HCT116 (cell line): Measurements from ENCODE around the gene ACD. TPM values are rescaled to one million over a fixed set of nuclear protein-coding genes. Genes with fewer than 3 reads are reported as not detected.

ENCODE experiments used
- ATAC-seq: fragments of 200-7000 bp; cut with Tn5 transposase; 2 replicates; pipeline ENCODE4 v1.9.1; 2020; ENCODE audit warnings: mild to moderate bottlenecking, moderate library complexity
- BruUV-seq: library from RNA; stranded (reverse); fragments of 400-500 nt; replicated peaks from 2 replicates; lab custom pipeline; 2021; lab: Mats Ljungman, UMichigan
- CTCF ChIA-PET: fragments of 300-600 bp; sonication (Branson Sonifier 250); formaldehyde crosslinking; loops from one replicate; lab custom pipeline; 2021; ENCODE audit warnings: antibody characterized with exemption; lab: Charles Lee
- POLR2A ChIA-PET: fragments of 300-600, 350-600 bp; sonication (Branson Sonifier 250); formaldehyde crosslinking; loops from one replicate; lab custom pipeline; 2021; ENCODE audit warnings: antibody characterized with exemption; lab: Charles Lee
- RAD21 ChIA-PET, 2 experiments: fragments of 300-600 bp; sonication (Branson Sonifier 250); formaldehyde crosslinking; loops; one replicate each; lab custom pipeline; 2023; ENCODE audit warnings: low total read pairs in 2 of 2; ENCODE audit not compliant: uncharacterized antibody in 2 of 2, unreplicated experiment in 2 of 2, low non-redundant PET in 1 of 2; lab: Charles Lee
- DNase-seq: peaks from one replicate; pipeline ENCODE4 v3.0.0-alpha.2; 2010; ENCODE audit warnings: low read depth, low spot score
- H2AFZ ChIP-seq: fragments of 200-600 bp; shearing (Covaris generic), sonication (generic); 2 replicates; pipeline ENCODE4 v1.6.1; 2017; ENCODE audit warnings: low read depth, mixed run types, mixed read lengths, antibody characterized with exemption, low read length; ENCODE audit not compliant: poor library complexity, severe bottlenecking
- H3K27ac ChIP-seq: 2 replicates; pipeline ENCODE4 v1.5.1; 2012; ENCODE audit warnings: low read depth, low read length
- H3K27me3 ChIP-seq: fragments of 200-600 bp; sonication (generic); 2 replicates; pipeline ENCODE4 v1.6.1; 2016; ENCODE audit warnings: mixed run types, low read length, mixed read lengths; ENCODE audit not compliant: insufficient read depth
- H3K36me3 ChIP-seq, 2 experiments: fragments of 200-500 bp in 1 of 2; fragments of 200-600 bp in 1 of 2; sonication (Bioruptor generic) in 1 of 2; sonication (generic) in 1 of 2; 2 replicates each; pipeline versions ENCODE4 v1.5.1 to v1.6.1; 2014 to 2016; ENCODE audit warnings: low read length in 2 of 2, inconsistent platforms in 1 of 2, mixed read lengths in 1 of 2, mixed run types in 1 of 2; ENCODE audit not compliant: insufficient read depth in 2 of 2, control insufficient read depth in 1 of 2
- H3K4me1 ChIP-seq, 2 experiments: fragments of 200-600 bp in 1 of 2; sonication (generic) in 1 of 2; 2 replicates each; pipeline versions ENCODE4 v1.5.1 to v1.6.1; 2012 to 2017; ENCODE audit warnings: low read length in 2 of 2, inconsistent platforms in 1 of 2, mild to moderate bottlenecking in 1 of 2, mixed read lengths in 1 of 2, mixed run types in 1 of 2, moderate library complexity in 1 of 2; ENCODE audit not compliant: insufficient read depth in 2 of 2, control insufficient read depth in 1 of 2
- H3K4me2 ChIP-seq: fragments of 200-600 bp; sonication (generic); 2 replicates; pipeline ENCODE4 v1.6.1; 2017; ENCODE audit warnings: mixed run types, low read length, mixed read lengths
- H3K4me3 ChIP-seq, 2 experiments: fragments of 200-600 bp in 1 of 2; sonication (generic) in 1 of 2; replicated peaks in 1 of 2; 2 replicates each; pipeline ENCODE4 v1.5.1; 2011 to 2016; ENCODE audit warnings: low read length in 2 of 2, control low read depth in 1 of 2, low read depth in 1 of 2, mild to moderate bottlenecking in 1 of 2, mixed read lengths in 1 of 2, mixed run types in 1 of 2
- H3K79me2 ChIP-seq: fragments of 200-600 bp; sonication (generic); 2 replicates; pipeline ENCODE4 v1.6.1; 2017; ENCODE audit warnings: mild to moderate bottlenecking, mixed run types, low read length, moderate library complexity, mixed read lengths; ENCODE audit not compliant: insufficient read depth
- H3K9ac ChIP-seq: fragments of 200-600 bp; sonication (generic); 2 replicates; pipeline ENCODE4 v1.6.1; 2016; ENCODE audit warnings: low read length, mixed read lengths
- H3K9me2 ChIP-seq: fragments of 200-600 bp; sonication (generic), shearing (Covaris generic); 2 replicates; pipeline ENCODE4 v1.6.1; 2017; ENCODE audit warnings: mixed run types, mild to moderate bottlenecking, moderate library complexity; ENCODE audit not compliant: insufficient read depth
- H3K9me3 ChIP-seq, 2 experiments: fragments of 200-500 bp in 1 of 2; fragments of 200-600 bp in 1 of 2; sonication (Bioruptor generic) in 1 of 2; sonication (generic) in 1 of 2; 2 replicates each; pipeline ENCODE4 v1.6.1; 2014 to 2017; ENCODE audit warnings: low read length in 2 of 2, mixed read lengths in 2 of 2, inconsistent platforms in 1 of 2, low read depth in 1 of 2, mild to moderate bottlenecking in 1 of 2, mixed run types in 1 of 2, moderate library complexity in 1 of 2; ENCODE audit not compliant: control insufficient read depth in 1 of 2, insufficient read depth in 1 of 2
- H4K20me1 ChIP-seq: fragments of 200-600 bp; sonication (generic), shearing (Covaris generic); 2 replicates; pipeline ENCODE4 v1.6.1; 2017; ENCODE audit warnings: mixed run types, mild to moderate bottlenecking, moderate library complexity; ENCODE audit not compliant: insufficient read depth
- ATF3 ChIP-seq: IDR thresholded peaks from 2 replicates; pipeline ENCODE4 v1.6.1; 2012
- EGR1 ChIP-seq: IDR thresholded peaks from 2 replicates; pipeline ENCODE4 v1.6.1; 2012; ENCODE audit warnings: low read depth
- ELF1 ChIP-seq: IDR thresholded peaks from 2 replicates; pipeline ENCODE4 v1.6.1; 2012; ENCODE audit warnings: low read depth, borderline replicate concordance
- EZH2 ChIP-seq: fragments of 200-600 bp; sonication (generic); IDR thresholded peaks from 2 replicates; pipeline ENCODE4 v1.6.1; 2017; ENCODE audit warnings: antibody characterized with exemption, mixed run types
- EZH2phosphoT487 ChIP-seq: fragments of 200-600 bp; IDR thresholded peaks from 2 replicates; pipeline ENCODE4 v1.6.1; 2018; ENCODE audit warnings: antibody characterized with exemption, borderline replicate concordance
- FOSL1 ChIP-seq: IDR thresholded peaks from 2 replicates; pipeline ENCODE4 v1.6.1; 2012; ENCODE audit warnings: low read depth
- MAX ChIP-seq: IDR thresholded peaks from 2 replicates; pipeline ENCODE4 v1.6.1; 2012
- POLR2A ChIP-seq: IDR thresholded peaks from 2 replicates; pipeline ENCODE4 v1.7.0; 2011; ENCODE audit warnings: borderline replicate concordance; ENCODE audit not compliant: insufficient read depth, insufficient read length; ENCODE audit errors: extremely low read depth
- POLR2AphosphoS5 ChIP-seq: IDR thresholded peaks from 2 replicates; pipeline ENCODE4 v1.6.1; 2011; ENCODE audit warnings: mild to moderate bottlenecking, low read depth, low read length, moderate library complexity
- RAD21 ChIP-seq: IDR thresholded peaks from 2 replicates; pipeline ENCODE4 v1.6.1; 2012; ENCODE audit warnings: low read depth, mild to moderate bottlenecking
- REST ChIP-seq: IDR thresholded peaks from 2 replicates; pipeline ENCODE4 v1.6.1; 2012; ENCODE audit warnings: low read depth
- SIN3A ChIP-seq: IDR thresholded peaks from 2 replicates; pipeline ENCODE4 v1.6.1; 2012; ENCODE audit warnings: low read depth
- SP1 ChIP-seq: IDR thresholded peaks from 2 replicates; pipeline ENCODE4 v1.6.1; 2012; ENCODE audit warnings: low read depth
- SRF ChIP-seq: IDR thresholded peaks from 2 replicates; pipeline ENCODE4 v1.6.1; 2012; ENCODE audit warnings: low read depth
- YY1 ChIP-seq: IDR thresholded peaks from 2 replicates; pipeline ENCODE4 v1.6.1; 2011; ENCODE audit warnings: low read length, low read depth, moderate library complexity, mild to moderate bottlenecking; ENCODE audit not compliant: insufficient replicate concordance; ENCODE audit errors: extremely low read depth
- ZFX ChIP-seq: fragments of 450-650 bp; IDR thresholded peaks from 2 replicates; pipeline ENCODE4 v1.6.1; 2017
- ZNF274 ChIP-seq: fragments of 200-500 bp; sonication (Bioruptor generic); IDR thresholded peaks from 2 replicates; pipeline ENCODE4 v1.6.1; 2014; ENCODE audit warnings: mild to moderate bottlenecking, low read depth, low read length, inconsistent platforms
- intact Hi-C: fragments of 100-400 bp; cut with micrococcal nuclease; formaldehyde crosslinking; loops from 2 replicates; pipeline ENCODE4 v1.10.0; 2022
- total RNA-seq: library from RNA; stranded (reverse); gene quantifications from one replicate; pipeline ENCODE4 v1.2.1, GENCODE V29; 2021; ENCODE audit not compliant: unreplicated experiment

Gene ACD
- total RNA-seq, 1 experiment from 2014 or later = 53.8 TPM

GRCh38 chr16:67672306-67672705, 12.2 kb upstream of the ACD start:
- ATAC-seq (peak; percentile 9; the same call in 1 of the 2 replicates), DNase-seq (no peak)
- intact Hi-C loops = loop anchor here (1.0 to 5.0 kb wide), 4 partner anchors 135 to 370 kb away; partner anchors contain the start of genes RANBP10 and TSNAXIP1
- Histone ChIP-seq H3K4me3 (no peak overlapping the region), H3K9me2 (no peaks in the 10 kb centered on the region), H4K20me1 (no peaks in the 10 kb centered on the region), H3K27ac (no peak overlapping the region), H3K36me3 (no peaks in the 10 kb centered on the region), H3K4me1 (peaks cover 4 to 17% of the 10 kb centered on the region in 2 experiments; a peak in 3 of 4 replicates), H2AFZ (no peak overlapping the region), H3K27me3 (no peaks in the 10 kb centered on the region), H3K9ac (no peak overlapping the region), H3K9me3 (no peaks in the 10 kb centered on the region), H3K79me2 (no peaks in the 10 kb centered on the region), H3K4me2 (peak overlapping the region; percentile 23; the same call in 1 of the 2 replicates)
- ChIA-PET CTCF (interaction anchor here (0.7 to 5.0 kb wide), 19 partner anchors 9 to 369 kb away, joined by 3 to 21 read pairs (median 4); partner anchors contain the start of genes ACD, GFOD2, NRN1L and PARD6A), POLR2A (no interaction called here), RAD21 (interaction anchor here in 1 of 2 experiments (1.3 kb wide), 1 partner anchor 134 kb away, joined by 3 read pairs; the partner anchor contains the start of genes RANBP10 and TSNAXIP1)
- TF ChIP-seq YY1 (no peak), ATF3 (no peak), ZFX (no peak), SIN3A (no peak), MAX (no peak), EGR1 (no peak), EZH2phosphoT487 (no peak), ELF1 (no peak), FOSL1 (no peak)
- BruUV-seq = no TSS peak

- no peak overlapping the region for H3K4me2 ChIP-seq
- POLR2A ChIA-PET = no interaction called here
- no peaks in the 10 kb centered on the region for H3K27me3 ChIP-seq
- no TSS peak for BruUV-seq
- H2AFZ ChIP-seq = no peak overlapping the region
- ATAC-seq (no peak), DNase-seq (no peak)
- no peak overlapping the region for H3K27ac ChIP-seq
- RAD21 ChIA-PET = no interaction called here
- H3K4me3 ChIP-seq = no peak overlapping the region
- intact Hi-C loops = loop anchor here (5.0 to 10.0 kb wide), 3 partner anchors 138 to 715 kb away; partner anchors contain the start of genes RANBP10 and TSNAXIP1
- H4K20me1 ChIP-seq = no peaks in the 10 kb centered on the region
- CTCF ChIA-PET = interaction anchor here (1.8 to 5.0 kb wide), 2 partner anchors 122 to 148 kb away, joined by 9 to 21 read pairs; no protein-coding TSS in a partner anchor
- H3K9ac ChIP-seq = no peak overlapping the region
- H3K4me1 ChIP-seq = peaks cover 6 to 35% of the 10 kb centered on the region in 2 experiments; a peak in 3 of 4 replicates
- H3K79me2 ChIP-seq = peaks cover 5% of the 10 kb centered on the region; the same call in 1 of the 2 replicates
- no peaks in the 10 kb centered on the region for H3K9me2 ChIP-seq
- no peaks in the 10 kb centered on the region for H3K9me3 ChIP-seq
- no peaks in the 10 kb centered on the region for H3K36me3 ChIP-seq
- no peak for TF ChIP-seq YY1
- TF ChIP-seq POLR2A = no peak
- TF ChIP-seq POLR2AphosphoS5 = no peak
- TF ChIP-seq RAD21 = no peak
- TF ChIP-seq FOSL1 = no peak
- TF ChIP-seq SRF = no peak
- TF ChIP-seq REST = no peak
- no peak for TF ChIP-seq ZNF274
- no peak for TF ChIP-seq EZH2phosphoT487
- no peak for TF ChIP-seq EZH2
- TF ChIP-seq SP1 = no peak
- TF ChIP-seq ELF1 = no peak
Measured at GRCh38 chr16:67669499-67670101, 9.5 kb upstream of the ACD start.
